Lower lobe of right lung (tissue), 2 donors: ENCODE results near the gene SCLY. TPM values are rescaled to one million over a fixed set of nuclear protein-coding genes. Genes with fewer than 3 reads are reported as not detected.

Source experiments
- ATAC-seq, 2 donors: fragments of 200-7000 bp; cut with Tn5 transposase; one replicate each; pipeline ENCODE4 v1.9.1; 2020 to 2022; ENCODE audit warnings: mild to moderate bottlenecking in 2 of 2, moderate library complexity in 2 of 2
- DNase-seq: peaks from one replicate; pipeline ENCODE4 v3.0.0-alpha.2; 2020
- H3K27ac ChIP-seq: fragments of 200-600 bp; one replicate; pipeline ENCODE4 v1.8.0; 2022
- H3K27me3 ChIP-seq: fragments of 200-600 bp; one replicate; pipeline ENCODE4 v1.8.0; 2022; ENCODE audit warnings: low read depth
- H3K36me3 ChIP-seq: fragments of 200-600 bp; one replicate; pipeline ENCODE4 v1.8.0; 2022; ENCODE audit warnings: mild to moderate bottlenecking
- H3K4me1 ChIP-seq: fragments of 200-600 bp; one replicate; pipeline ENCODE4 v1.8.0; 2022
- H3K4me3 ChIP-seq: fragments of 200-600 bp; one replicate; pipeline ENCODE4 v1.8.0; 2022; ENCODE audit warnings: mild to moderate bottlenecking
- H3K9me3 ChIP-seq: fragments of 200-600 bp; one replicate; pipeline ENCODE4 v1.8.0; 2022
- CTCF ChIP-seq: fragments of 200-600 bp; IDR thresholded peaks from one replicate; pipeline ENCODE4 v1.8.0; 2022; ENCODE audit warnings: antibody characterized with exemption, mild to moderate bottlenecking
- intact Hi-C: fragments of 100-400 bp; cut with DNase I; formaldehyde crosslinking; loops from one replicate; pipeline ENCODE4 v1.11.0; 2022
- total RNA-seq: library from RNA; stranded (reverse); fragmentation: NEBNext Ultra II Directional; extraction: Animal tissue kit (Norgen Biotek cat#: 25700); gene quantifications from one replicate; pipeline ENCODE4 v1.2.1, GENCODE V29; 2021
- donor health status: DM: no; HTN: yes; CAD: no; lungs with severe emphysema.

The SCLY gene
- total RNA-seq, 1 donor from 2014 or later, result 12.4 TPM

- intact Hi-C loops, result no loop called here
- Histone ChIP-seq H3K4me3 (no peak overlapping the region), H3K9me3 (no peaks in the 10 kb centered on the region), H3K27ac (no peak overlapping the region), H3K36me3 (peaks cover 39% of the 10 kb centered on the region), H3K4me1 (no peaks in the 10 kb centered on the region), H3K27me3 (no peaks in the 10 kb centered on the region)
- ATAC-seq (no peak), DNase-seq (no peak)
- no peak for TF ChIP-seq CTCF
Measured at GRCh38 chr2:238067939-238068338, 7.1 kb downstream of the SCLY start.

- intact Hi-C loops, result no loop called here
- Histone ChIP-seq H3K36me3 (peaks cover 39% of the 10 kb centered on the region), H3K27ac (no peak overlapping the region), H3K27me3 (no peaks in the 10 kb centered on the region), H3K4me3 (no peak overlapping the region), H3K9me3 (no peaks in the 10 kb centered on the region), H3K4me1 (no peaks in the 10 kb centered on the region)
- TF ChIP-seq CTCF, result no peak
- DNase-seq, result no peak
- no peak for ATAC-seq
Measured at GRCh38 chr2:238069021-238069709, 8.4 kb downstream of the SCLY start.

- no peak for DNase-seq
- no peaks in the 10 kb centered on the region for H3K27me3 ChIP-seq
- ATAC-seq, result no peak
- H3K9me3 ChIP-seq, result no peaks in the 10 kb centered on the region
- H3K36me3 ChIP-seq, result peaks cover 35% of the 10 kb centered on the region
- intact Hi-C loops, result no loop called here
- no peaks in the 10 kb centered on the region for H3K4me1 ChIP-seq
- no peak for TF ChIP-seq CTCF
- no peak overlapping the region for H3K4me3 ChIP-seq
- no peak overlapping the region for H3K27ac ChIP-seq
Measured at GRCh38 chr2:238069877-238070276, 9.1 kb downstream of the SCLY start.

GRCh38 chr2:238075397-238075796 is 14.6 kb downstream of the SCLY start:
- H3K27ac ChIP-seq, result no peak overlapping the region
- no peaks in the 10 kb centered on the region for H3K27me3 ChIP-seq
- H3K36me3 ChIP-seq, result no peaks in the 10 kb centered on the region
- intact Hi-C loops, result no loop called here
- no peak for TF ChIP-seq CTCF
- no peaks in the 10 kb centered on the region for H3K9me3 ChIP-seq
- no peak overlapping the region for H3K4me3 ChIP-seq
- no peak for DNase-seq
- no peak for ATAC-seq
- no peaks in the 10 kb centered on the region for H3K4me1 ChIP-seq

GRCh38 chr2:238077292-238077691 is 16.5 kb downstream of the SCLY start:
- ATAC-seq, result no peak
- no peak for DNase-seq
- Histone ChIP-seq H3K27ac (no peak overlapping the region), H3K9me3 (no peaks in the 10 kb centered on the region), H3K4me1 (no peaks in the 10 kb centered on the region), H3K27me3 (no peaks in the 10 kb centered on the region), H3K36me3 (peaks cover 10% of the 10 kb centered on the region), H3K4me3 (no peak overlapping the region)
- TF ChIP-seq CTCF, result no peak
- intact Hi-C loops, result no loop called here
